GM19351 (cell line): ENCODE measurements around the gene OMG.
"Not testable (repeated sequence)": the region's sequence is repeated elsewhere in the genome, so short reads cannot be mapped to it uniquely, and the experiment has no call there.

Experiments
- ATAC-seq: cut with Tn5 transposase; IDR thresholded peaks from one replicate; pipeline ENCODE4 v1.9.1; 2021; ENCODE audit warnings: mild to moderate bottlenecking, moderate library complexity; ENCODE audit not compliant: unreplicated experiment

OMG gene

DNA sequence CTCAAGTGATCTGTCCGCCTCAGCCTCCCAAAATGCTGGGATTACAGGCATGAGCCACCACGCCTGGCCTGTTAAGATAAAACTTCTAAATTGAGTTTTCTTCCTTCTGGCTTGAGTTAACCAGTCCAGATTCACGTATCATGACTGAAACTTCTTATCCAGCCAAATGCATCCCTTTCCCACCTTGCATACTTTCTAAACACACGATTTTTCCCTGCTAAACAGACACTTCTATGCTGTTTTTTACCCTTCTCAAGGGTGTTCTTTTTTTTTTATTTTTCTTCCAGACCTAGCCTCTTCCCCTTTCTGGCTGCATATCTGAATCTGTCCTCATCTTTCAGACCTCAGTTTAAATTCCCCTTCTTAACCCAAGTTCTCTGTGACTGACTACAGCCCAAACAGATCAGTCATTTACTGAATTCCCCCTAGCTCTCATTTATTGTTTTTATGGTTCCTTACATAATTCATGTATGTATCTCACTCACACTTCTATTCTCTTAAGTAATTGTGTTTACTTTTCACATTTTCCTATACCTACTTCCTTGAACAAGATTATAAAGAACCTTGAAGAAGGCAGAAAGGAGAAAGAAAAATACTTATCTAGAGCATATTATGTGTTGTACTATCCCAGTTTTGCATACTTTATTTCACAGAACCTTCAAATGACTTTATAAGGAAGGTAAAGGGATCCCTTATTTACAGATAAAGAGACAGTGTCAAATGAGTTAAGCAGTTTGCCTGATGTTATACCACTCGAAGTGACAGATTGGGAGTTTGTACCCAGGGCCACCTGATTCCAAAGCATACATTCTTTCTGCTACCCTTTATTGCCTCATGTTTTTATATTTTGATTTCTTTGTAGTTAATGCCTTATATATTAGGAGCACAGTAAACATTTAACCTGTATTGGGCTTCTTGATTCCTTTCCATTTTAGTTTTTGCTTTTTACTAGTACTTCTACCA is 11.6 kb upstream of the OMG start:
- no peak for ATAC-seq

- no peak for ATAC-seq
These were observed 10.6 kb upstream of the OMG start for GRCh38 chr17:31307640-31308039.

DNA sequence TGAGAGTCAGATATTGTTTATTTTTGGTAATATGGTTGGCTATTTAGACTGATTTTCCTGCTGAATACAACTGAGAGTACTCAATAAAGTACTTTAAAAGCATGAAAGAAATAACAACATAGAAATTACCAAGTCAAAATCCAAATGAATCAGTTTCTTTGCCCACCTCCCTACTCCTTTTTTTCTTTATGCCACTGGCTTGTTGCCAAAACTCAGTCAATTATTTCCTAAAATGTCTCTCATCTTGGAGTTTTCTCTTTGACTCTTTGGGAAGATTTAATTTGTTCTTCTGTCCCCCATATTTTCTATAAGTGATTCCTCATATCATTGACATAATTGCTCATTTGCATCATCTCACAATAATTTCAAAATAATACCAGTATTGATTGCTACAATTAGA is 2.6 kb upstream of the OMG start:
- ATAC-seq, result no peak

- ATAC-seq, result no peak
These were observed 897 bp downstream of the OMG start for GRCh38 chr17:31296142-31296541.

GRCh38 chr17:31295489-31295871 is 1.6 kb downstream of the OMG start:
- no peak for ATAC-seq

DNA sequence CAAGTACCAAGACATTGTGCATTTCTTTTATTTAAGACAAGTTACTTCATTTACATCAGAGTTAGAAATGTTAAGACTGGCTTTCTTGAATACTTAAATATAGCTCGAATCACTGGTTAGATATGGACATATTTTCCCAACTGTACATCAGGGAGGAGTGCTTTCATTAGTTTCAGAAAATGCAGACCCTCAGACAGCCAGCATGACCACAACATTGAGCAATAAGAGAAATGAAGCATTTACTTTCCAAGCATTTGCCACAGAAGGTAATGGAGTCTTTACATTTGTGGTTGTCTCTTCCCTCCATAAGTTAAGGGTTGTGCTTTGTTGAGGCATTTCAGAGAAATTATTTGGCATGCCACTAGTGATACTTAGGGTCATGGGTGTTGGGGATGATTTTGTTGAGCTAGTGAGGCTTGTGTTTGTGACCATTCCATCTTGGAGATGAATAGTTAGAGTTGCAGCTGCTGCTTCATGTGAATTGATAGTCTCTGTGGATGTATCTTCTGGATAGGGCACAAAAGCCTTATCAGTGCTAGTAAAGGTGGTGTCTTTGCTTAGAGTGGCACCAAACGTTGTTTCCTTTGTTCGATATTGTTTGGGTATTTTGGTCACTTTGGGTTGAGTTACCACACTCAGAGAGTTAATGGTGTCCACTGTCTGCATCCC is 2.1 kb downstream of the OMG start:
- ATAC-seq, result no peak

DNA sequence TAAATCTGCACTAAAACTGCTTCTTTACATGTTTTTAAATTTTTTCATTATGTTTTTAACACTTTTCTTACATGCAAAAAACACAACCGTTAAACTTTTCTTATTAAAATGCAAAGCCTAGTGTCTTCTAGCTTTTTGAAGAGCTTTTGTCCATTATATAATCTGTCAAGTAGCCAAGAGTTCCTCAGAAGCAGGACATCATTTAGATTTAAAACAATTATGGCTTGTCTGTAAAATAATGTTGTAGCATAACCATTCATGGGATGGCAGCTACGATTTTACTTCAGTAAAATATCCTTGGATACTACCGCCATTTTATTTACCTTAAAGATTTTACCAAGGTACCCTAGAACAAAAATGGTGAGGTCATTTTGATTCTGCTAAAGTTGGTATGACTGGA is 2.8 kb downstream of the OMG start:
- ATAC-seq, result no peak

DNA sequence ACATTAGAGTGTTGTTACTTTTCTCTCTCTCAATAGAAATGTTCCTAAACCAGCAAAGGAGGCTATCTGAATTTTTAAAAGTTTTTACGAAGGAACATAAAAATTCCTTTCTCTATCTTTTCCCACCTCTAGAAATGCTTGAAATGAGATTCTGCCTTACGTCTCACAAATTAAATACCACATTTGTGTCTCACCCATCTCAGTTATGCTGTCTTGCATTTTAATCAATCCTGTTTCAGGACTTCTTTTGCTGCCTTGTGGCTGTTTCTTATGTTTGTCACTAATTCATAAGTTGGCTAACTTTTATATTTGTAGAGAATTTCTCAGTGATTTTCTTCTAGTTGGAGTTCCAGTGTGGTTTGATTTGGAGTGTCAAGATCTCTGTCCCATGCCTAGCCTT is 3.5 kb downstream of the OMG start:
- ATAC-seq, result no peak

GRCh38 chr17:31291820-31292219 is 5.2 kb downstream of the OMG start:
- no peak for ATAC-seq

DNA sequence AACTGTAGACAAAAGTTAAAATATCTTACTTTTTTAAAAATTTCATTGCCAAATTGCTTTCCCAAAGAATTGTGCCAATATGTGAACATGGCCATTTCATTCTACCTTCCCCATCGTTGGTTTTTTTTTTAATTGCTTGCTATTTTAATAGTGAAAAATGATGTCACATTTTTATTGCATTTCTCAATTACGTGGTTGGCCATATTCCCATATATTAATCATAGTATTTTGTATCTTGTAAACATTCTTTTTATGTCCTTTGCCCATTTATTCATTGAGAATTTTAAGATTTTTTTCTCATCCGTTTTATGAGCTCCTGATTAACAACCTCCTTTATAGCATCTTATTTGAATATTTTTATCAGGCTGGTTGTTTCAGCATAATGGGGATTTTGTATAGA is 7.2 kb downstream of the OMG start:
- ATAC-seq, result no peak

DNA sequence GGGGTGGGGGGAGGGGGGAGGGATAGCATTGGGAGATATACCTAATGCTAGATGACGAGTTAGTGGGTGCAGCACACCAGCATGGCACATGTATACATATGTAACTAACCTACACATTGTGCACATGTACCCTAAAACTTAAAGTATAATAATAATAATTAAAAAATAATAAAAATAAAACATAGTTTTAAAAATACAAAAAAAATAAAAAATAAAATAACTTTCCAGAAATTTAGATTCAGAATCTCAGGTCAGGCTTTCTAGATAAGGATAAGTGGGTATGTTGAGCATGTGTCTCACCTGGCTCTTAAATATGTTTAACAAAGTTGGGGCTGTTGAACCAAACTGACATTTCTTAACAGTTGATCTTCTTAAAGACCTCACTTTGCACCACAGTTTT is 9.1 kb downstream of the OMG start:
- ATAC-seq, result not testable (repeated sequence)

DNA sequence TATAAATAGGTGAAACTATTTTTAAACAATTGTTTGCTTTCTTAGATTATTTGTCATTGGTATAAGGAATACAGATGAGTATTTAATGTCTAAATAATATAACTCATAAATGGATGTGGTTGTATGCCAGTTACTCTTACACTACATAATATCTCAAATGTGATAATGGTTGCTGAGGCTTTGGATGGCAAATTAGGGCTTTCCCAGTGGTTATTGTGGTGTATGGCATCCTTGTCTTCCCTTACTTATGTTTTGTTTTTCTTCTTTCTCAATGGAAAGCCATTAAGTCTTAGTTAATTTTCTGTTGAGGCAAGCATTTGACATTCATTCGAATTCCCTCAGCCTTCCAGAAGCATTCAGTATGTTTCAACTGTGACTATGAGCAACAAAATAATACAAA is 10.5 kb downstream of the OMG start:
- ATAC-seq, result no peak

DNA sequence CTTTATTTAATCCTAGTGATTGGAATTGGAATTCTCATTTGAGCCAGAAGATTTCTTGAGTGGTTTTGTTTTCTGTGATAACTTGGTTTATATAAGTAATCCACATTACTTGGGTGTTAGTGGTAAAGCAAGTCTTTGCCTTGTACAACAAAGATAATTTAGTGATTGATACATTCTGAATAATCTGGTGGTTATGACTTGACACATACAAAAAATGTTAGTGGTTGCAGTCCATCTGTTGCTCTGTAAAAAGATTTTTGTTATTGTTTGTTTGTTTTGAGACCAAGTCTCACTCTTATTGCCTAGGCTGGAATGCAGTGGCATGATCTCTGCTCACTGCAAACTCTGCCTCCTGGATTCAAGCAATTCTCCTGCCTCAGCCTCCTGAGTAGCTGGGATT is 13.2 kb downstream of the OMG start:
- no peak for ATAC-seq

GRCh38 chr17:31281061-31281460 is 16.0 kb downstream of the OMG start:
- ATAC-seq, result no peak

DNA sequence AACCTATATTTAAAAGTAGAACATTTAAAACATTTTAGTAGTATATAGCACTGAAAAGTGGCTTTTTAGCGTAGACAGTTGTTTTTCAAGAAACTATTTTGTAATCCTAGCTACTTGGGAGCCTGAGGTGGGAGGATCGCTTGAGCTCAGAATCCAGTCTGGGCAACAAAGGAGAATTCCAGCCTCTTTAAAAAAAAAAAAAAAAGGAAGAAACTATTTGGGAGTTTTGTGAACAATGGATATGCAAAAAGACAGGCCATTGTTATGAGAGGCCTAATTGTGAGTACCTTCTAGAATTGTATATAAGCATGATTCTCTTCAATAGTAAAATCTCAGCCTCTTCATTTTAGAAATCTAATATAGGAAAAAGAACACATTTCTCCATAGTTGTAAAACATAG is 17.6 kb downstream of the OMG start:
- ATAC-seq, result no peak

- no peak for ATAC-seq
These were observed 21.9 kb downstream of the OMG start for GRCh38 chr17:31275116-31275515.

GRCh38 chr17:31274252-31274651 is 22.8 kb downstream of the OMG start:
- no peak for ATAC-seq

GRCh38 chr17:31273516-31273915 is 23.5 kb downstream of the OMG start:
- ATAC-seq, result no peak

- no peak for ATAC-seq
These were observed 24.2 kb downstream of the OMG start for GRCh38 chr17:31272803-31273202.

DNA sequence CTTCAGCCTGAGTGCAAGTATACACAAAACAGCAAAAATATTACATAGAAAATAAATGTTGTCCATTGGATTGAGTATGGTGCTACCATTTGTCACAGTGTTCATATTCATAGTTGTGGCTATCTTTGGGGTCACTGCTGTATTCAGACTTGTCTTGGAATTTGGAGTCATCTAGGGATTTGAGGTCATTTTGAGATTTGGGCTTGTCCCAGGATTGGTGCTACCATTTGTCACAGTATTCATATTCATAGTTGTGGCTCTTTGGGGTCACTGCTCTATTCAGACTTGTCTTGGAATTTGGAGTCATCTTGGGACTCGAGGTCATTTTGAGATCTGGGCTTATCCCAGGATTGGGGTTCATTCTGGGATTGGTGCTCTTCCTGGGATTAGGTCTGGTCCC is 24.8 kb downstream of the OMG start:
- ATAC-seq, result no peak

- ATAC-seq, result no peak
These were observed 27.5 kb downstream of the OMG start for GRCh38 chr17:31269578-31269983.

DNA sequence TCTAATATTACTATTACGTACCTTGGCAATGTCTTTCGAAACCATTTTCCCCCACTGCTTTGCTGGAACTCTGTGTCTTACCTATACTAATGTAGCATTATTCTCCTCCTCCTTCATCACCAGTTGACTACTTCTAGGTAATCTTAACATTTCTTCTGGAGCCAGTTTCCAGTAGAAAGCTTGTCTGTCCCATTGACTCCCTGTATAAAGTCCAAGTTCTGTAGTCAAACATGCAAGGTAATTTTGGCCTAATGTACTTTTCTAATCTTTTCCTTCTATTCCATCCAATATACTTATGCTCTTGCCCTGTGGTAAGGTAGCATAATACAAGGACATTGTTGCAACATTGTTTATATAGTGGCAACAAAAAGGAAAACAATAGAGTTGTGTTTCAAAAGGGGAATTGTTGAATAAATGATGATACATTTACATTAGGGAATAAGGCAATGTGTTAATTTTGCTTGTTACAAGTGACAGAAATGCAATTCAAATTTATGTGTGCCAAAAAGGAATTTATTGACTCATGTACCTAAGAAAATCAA is 27.9 kb downstream of the OMG start:
- ATAC-seq, result no peak
